Measurements from ENCODE around the gene CARD11.

GRCh38 chr7:2936301-2936700 lies 107.4 kb downstream of the CARD11 start:
- TF ChIP-seq CTCF (IDR thresholded peaks at IDR 0.05) = no peak
- TF ChIP-seq POLR2A (IDR thresholded peaks at IDR 0.05; ENCODE audit: low read depth) = no peak
- TF ChIP-seq EP300 (IDR thresholded peaks at IDR 0.05) = no peak
- TF ChIP-seq POLR2AphosphoS5 (IDR thresholded peaks at IDR 0.05) = no peak

Measured in esophagus muscularis mucosa (tissue), 4 donors.